HG03565 (cell line): ENCODE results near the gene ATP2B2.
"Not testable (repeated sequence)": the region's sequence is repeated elsewhere in the genome, so short reads cannot be mapped to it uniquely, and the experiment has no call there.

Experiments
- ATAC-seq: cut with Tn5 transposase; IDR thresholded peaks from one replicate; pipeline ENCODE4 v1.9.1; 2021; ENCODE audit warnings: mild to moderate bottlenecking, moderate library complexity; ENCODE audit not compliant: unreplicated experiment

The ATP2B2 gene

DNA sequence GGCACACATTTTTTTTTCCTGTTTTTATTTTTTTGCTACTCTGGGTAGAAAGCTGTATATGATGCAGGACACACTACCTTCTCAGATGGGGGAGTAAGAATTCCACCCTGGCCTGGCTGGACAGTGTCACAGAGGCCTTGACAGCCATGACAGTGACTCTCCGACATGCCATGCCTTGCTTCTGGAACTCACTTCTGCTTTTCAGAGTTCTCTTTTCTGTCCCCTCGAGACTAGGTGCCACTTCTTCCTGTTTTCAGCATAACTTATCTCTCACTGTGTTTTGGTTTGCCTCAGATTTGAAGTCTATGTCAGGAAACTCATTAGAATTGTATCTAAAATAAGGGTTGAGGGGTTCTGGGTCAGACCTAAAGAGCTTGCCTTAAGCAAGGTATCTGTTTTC lies 115.4 kb downstream of the ATP2B2 start:
- peak; percentile 83 for ATAC-seq

DNA sequence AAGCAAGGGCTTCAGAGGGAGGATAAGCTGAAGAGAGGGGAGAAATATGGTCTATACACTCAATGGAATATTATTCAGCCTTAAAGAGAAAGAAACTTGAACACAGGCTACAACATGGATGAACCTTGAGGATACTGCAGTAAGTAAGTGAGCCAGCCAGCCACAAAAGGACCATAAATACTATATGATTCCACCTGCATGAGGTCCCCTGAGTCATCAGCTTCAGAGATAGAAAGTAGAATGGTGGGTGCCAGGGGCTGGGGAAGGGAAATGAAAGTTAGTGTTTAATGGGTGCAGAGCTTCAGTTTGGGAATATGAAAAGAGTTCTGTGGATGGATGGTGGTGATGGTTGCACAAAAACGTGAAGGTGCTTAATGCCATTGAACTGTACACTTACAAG lies 116.0 kb downstream of the ATP2B2 start:
- no peak for ATAC-seq

- no peak for ATAC-seq
Observed at GRCh38 chr3:10387881-10388609, 117.3 kb downstream of the ATP2B2 start.

DNA sequence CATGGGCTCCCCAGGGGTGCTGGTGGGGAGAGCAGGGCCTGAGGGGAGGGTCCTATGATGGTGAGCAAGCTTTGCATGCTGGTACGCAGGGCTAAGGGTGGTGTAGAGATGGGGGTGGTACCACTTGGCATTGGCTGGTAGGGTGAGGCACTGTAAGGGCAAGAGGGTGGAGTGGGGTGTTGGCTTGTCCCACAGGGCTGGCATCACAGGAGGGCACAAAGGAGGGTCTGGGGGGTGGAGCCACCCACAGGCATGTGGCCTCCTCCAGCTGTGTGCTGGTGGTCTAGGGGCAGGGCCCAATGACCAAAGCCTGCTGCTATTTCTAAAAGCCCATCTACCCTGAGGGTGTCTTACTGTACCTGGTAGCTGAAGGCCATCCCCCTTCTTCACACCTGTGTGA lies 119.3 kb downstream of the ATP2B2 start:
- no peak for ATAC-seq

- no peak for ATAC-seq
Observed at GRCh38 chr3:10384541-10385360, 120.6 kb downstream of the ATP2B2 start.

DNA sequence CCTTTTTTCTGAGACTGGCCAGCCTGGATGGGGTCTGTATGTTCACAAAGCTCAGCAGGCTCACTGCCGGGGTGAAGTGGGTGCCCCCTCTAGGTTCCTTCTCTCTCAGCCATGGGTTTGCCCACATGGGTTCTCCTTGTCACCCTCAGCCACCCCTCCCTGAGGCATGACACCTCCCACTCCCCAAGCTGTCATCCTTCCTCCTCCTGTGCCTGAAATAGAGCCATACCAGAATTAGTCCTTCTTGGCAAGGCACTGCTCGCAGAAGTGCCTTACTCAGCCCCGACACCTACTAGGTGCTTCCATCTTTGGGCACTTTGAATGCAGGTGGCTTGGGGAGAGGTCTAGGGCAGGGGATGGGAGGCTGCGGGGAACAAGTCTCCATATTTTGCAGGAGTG lies 121.5 kb downstream of the ATP2B2 start:
- ATAC-seq = no peak

DNA sequence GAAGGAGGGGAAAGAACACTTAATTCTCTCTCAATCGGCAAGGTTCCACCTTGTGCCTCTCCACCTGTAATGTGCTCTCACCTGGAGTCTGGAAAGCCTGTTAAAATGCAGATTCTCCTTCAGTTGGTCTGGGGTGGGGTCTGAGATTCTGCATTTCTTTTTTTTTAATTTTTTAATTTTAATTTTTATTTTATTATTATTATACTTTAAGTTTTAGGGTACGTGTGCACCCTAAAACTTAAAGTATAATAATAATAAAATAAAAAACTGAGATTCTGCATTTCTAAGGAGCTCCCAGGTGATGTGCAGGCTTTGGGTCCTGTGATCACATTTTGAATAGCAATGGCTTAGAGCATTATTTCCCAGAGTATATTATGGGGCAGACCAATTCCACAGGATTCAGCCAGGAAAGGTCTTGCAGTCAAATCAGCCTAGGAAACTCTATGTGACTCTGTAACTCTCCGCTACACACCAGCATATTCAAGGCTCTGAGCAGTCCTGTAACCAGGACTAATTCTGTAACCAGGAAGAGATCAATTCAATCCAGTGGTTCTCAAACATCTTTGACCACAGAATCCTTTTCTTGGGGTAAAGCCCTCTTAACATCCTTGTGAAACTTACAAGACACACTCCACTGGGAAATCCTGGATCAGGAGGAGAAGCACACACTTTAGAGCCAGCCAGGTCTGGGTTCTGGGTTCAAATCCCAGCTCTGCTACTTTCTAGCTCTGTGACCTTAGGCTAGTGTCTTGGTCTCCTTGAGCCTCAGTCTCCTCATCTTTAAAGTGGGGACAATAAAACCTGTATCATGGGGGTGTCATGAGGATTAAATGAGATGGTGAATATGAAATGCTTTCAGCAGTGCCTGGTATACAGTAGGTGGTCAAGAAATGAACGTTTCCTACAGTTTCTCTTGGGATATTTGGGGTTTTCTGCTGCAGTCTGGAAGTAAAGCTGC lies 122.2 kb downstream of the ATP2B2 start:
- no peak for ATAC-seq

DNA sequence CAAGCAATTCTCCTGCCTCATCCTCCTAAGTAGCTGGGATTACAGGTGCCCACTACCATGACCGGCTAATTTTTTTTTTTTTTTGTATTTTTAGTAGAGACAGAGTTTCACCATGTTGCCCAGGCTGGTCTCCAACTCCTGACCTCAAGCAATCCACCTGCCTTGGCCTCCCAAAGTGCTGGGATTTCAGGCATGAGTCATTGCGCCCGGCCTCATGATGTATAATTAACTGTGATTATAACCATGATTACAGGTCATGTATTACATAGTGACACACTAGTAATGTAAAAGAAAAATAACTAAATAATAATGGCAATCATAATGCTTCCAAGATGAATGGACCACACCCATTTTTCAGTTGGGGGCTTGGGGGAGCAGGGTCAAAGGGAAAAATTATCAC lies 122.9 kb downstream of the ATP2B2 start:
- ATAC-seq = not testable (repeated sequence)

GRCh38 chr3:10381336-10381735 lies 124.0 kb downstream of the ATP2B2 start:
- ATAC-seq = no peak

DNA sequence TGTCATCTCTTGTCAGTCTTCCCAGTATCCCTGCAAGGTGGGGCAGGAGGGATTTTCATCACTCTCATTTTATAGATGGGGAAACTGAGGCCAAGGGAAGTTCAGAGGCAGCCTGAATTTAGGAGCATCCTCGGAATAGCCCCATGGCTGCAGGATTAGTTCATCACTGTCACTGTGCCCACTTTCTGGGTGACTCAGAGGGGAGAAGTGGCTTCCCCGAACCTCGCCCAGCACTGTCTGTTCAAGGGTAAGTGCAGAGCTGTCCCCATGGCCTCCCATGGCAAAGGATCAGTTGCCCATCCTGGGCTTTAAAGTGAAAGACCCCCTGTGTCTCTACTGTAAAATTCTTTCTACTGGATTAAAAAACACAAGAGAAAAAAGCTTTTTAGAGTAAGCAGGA lies 124.5 kb downstream of the ATP2B2 start:
- no peak for ATAC-seq

GRCh38 chr3:10379961-10380360 lies 125.4 kb downstream of the ATP2B2 start:
- ATAC-seq = no peak

DNA sequence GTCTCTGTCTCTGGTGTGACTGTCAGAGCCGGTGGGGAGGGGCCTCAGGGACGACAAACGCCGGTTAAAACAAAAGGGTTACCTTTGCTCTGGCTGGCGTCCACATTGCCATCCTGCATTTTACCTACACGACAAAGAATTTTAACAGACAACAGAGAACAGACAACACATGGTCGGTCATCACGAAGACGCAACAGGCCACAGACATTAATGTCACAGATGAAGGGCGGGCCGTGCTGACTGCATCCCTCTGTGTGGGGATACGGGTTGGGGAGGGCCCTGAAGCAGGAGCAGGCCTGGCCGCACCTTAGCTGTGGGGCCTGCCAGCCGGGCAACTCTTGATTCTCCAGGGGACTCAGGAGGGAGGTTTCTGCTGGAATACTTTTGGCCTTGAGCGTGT lies 126.2 kb downstream of the ATP2B2 start:
- ATAC-seq = no peak

DNA sequence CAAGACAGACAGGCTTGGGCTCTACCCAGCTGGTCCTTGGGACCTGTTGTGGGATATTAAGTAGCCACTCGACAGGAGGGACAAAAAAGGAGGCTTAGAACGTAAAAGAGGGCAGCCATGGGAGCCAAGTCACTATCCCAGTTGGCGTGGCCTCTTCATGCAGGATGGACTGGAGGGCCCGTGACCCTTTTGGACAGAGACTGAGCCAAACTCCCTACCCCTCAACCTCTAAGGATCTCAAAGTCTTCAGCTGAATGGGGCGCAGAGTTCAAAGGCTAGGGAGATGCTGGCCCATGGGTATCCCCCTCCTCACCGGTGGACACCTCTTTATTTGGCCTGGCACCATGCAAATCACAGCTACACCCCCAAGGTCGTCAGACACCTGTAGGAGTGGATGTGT lies 126.6 kb downstream of the ATP2B2 start:
- no peak for ATAC-seq

DNA sequence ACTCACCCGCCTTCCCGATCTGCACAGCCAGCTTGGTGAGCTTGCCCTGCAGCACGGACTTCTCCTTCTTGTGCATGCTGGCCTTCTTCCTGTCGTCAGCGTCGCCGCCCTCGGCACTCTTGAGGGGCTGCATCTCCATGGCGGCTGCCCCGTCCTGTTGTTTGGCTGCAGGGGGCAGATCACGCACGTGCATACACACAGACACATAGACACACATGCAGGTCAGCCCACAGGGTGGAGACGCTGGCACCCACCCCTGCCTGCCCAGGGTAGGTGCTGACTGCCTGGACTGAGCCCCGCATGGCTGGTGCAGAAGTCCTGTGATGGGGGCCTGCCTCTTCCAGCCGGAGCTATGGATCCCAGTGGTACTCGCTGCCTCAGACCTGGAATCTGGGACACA lies 127.1 kb downstream of the ATP2B2 start:
- no peak for ATAC-seq

DNA sequence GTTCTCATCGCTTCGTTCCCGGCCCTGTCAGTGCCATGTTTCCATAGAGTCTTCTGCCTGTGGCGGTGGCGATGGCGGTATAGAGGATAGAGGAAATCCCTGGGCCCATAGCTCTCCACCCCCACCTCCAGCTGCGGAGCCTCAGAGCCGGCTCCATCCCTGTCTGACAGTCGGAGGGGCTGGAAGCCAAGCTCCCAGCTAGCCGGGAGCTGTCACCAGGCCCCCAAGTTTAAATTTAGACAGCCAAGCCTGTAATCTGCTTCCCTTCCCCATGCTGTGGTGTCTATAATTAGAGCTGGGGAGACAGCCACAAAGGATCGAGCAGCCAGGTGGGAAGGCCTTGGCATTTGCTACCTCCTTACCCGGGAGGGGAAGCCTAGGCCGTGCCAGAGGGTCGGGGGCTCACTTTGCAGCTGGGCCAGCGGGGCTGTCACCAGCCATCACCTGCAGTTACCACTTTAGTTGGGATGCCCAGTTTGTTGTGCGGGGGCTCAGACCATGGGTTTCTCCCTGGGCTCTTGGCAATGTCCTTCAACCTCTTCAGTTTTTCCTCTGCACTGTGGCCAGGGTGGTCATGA lies 128.1 kb downstream of the ATP2B2 start:
- no peak for ATAC-seq

DNA sequence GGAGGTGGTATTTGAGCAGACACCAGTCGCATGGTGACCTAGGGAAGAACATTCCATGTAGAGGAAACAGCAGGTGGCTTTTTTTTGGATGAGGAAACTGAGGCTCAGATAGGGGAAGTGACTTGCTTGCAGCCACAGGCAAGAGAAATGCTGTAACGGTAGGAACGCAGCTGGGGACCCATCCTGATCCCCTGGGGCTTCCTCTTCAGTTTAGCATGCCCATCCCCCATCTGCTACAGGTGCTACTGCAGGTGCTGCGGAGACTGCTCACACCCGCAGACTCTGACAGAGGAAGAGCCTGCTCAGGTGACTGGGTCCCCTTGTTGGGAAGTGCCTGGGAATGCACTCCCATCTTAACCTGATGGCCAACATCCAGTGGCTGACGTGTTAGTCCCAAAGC lies 129.0 kb downstream of the ATP2B2 start:
- no peak for ATAC-seq

DNA sequence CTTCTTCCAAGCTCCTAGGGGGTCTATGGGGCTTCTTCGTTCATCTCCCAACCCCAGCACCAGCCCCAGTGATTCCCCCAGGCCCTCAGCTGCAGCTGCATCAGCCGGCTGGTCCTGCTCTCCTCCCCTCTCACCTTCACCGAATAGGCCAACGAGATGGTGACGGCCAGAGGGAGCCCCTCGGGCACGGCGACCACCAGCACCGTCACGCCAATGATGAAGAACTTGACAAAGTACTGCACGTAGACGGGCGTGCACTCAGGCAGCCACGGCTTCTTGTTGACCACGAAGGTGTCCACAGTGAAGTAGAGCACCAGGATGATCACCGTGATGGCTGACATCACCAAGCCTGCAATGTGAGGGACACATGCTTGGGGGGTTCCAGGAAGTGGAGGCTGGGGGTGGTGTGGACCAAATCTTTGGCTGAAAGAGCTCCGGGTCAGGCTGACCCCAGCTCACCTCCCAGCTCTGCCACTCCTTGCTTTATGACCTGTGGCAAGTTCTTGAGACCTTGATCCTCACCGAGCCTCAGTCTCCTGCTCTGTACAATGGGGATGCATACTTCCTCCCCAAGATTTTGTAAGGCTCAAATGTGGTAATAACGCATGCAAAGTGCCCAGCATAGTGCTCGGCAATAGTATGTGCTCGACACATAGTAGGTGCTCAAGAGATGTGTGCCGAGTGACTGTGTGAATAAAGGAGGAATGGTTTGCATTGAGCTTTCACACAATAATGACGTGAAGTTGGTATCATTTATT lies 129.9 kb downstream of the ATP2B2 start:
- ATAC-seq = no peak

DNA sequence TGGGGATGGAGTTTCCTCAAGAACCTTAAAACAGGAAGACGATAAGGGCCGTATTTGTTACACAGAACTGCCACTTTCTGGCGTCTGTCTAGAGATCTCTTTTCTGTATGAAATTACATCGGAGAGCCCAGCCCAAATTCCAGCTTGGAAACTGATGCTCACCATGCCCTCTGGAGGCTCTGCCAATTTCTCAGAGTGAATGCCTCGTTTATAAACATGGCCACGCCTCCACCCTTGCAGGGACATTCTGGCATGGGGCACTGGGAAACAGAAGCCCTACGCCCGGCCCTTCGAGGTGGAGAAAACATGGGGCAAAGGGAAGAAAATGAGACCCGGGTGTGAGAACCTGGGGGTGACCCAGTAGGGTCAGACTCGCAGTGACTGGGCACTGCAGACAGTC lies 131.1 kb downstream of the ATP2B2 start:
- ATAC-seq = no peak

- no peak for ATAC-seq
Observed at GRCh38 chr3:10373686-10374261, 131.6 kb downstream of the ATP2B2 start.

GRCh38 chr3:10371789-10372188 lies 133.6 kb downstream of the ATP2B2 start:
- ATAC-seq = no peak
